GM19328 (cell line): ENCODE results near the gene CEP95.

Experiments
- ATAC-seq: cut with Tn5 transposase; IDR thresholded peaks from one replicate; pipeline ENCODE4 v1.9.1; 2021; ENCODE audit warnings: mild to moderate bottlenecking, moderate library complexity; ENCODE audit not compliant: unreplicated experiment

CEP95 gene

DNA sequence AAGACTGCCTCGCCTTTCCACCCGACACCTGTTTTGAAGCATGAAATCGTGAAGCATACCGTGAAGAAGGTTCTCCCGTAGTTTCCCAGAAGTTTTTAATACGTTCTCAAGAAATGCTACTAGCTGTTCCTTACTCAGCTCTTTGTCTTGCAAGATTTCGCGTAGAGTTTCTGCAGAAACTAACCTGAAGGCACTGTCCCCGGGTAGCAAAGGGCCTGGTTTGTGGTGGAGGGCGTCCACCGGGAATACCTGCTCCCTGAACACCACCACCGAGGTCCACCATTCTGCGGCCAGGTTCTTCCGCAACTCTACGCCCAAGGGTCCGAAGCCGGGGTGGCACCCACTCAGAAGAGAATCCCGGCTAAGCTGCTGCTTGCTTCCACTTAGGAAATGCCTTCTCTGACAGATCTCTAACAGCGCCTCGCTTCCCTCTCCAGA is 10.4 kb upstream of the CEP95 start:
- ATAC-seq: no peak

DNA sequence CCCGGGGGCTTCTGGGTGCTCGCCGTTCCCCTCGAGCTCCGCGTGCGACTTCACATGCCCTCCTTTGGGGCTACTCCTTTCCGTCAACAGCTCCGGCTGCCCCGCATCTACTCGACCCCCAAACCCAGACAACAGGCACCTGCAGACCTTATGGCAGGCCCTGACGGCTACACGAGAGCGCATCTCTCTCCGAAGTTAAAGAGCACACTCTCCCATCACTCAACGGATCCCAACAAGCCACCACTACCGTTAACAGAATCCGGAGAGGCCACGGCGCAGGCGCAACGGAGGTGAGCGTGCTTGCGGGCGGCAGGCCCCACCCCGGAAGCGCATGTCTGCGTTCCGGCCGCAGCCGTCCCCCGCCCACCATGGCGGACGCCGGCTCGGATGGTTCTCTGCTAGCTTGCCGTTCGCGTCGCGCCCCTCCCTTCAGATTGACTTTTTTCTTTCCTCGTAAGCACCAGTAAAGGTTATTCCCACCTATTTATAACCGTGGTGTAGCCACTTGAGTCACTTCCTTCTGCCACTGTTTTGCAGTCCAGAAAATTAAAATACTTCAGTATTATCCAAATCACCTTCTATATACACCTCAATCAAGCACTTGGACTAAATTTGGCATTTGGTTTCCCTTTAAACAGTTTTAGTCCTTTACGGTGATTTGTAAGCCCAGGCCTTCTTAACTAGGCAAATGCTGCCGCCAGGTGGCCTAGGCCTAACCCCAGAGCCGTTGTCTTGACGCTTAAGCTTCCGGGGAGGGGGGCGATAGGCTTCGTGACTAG is 9.8 kb upstream of the CEP95 start, which contains the start of gene POLG2:
Gene POLG2 (minus strand): TSS at position 269 of the 779 bp plus-strand sequence. CDS start 86 bp downstream, at position 183.
- peak; percentile 87 for ATAC-seq

DNA sequence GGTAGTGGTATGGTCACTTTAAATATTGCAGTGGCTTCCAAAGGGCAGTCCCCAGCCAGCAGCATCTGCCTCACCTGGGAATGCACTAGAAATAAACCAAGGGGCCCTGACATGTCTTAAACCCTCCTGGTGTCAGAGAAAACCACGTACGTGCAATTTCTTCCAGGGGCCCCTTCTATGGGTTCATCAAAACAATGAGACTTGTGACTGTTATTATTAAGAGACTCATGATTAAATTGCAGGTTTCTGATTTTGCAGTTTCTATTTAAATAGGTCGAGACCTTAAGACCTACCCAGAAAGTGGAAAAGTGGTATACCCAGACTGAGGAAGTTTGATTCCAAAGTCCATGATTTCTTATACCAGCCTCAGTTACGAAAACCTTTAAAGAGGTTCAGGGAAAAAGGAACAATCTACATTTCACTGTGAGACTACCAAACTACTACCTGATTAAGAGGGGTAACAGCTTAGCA is 9.2 kb upstream of the CEP95 start:
- ATAC-seq: no peak

DNA sequence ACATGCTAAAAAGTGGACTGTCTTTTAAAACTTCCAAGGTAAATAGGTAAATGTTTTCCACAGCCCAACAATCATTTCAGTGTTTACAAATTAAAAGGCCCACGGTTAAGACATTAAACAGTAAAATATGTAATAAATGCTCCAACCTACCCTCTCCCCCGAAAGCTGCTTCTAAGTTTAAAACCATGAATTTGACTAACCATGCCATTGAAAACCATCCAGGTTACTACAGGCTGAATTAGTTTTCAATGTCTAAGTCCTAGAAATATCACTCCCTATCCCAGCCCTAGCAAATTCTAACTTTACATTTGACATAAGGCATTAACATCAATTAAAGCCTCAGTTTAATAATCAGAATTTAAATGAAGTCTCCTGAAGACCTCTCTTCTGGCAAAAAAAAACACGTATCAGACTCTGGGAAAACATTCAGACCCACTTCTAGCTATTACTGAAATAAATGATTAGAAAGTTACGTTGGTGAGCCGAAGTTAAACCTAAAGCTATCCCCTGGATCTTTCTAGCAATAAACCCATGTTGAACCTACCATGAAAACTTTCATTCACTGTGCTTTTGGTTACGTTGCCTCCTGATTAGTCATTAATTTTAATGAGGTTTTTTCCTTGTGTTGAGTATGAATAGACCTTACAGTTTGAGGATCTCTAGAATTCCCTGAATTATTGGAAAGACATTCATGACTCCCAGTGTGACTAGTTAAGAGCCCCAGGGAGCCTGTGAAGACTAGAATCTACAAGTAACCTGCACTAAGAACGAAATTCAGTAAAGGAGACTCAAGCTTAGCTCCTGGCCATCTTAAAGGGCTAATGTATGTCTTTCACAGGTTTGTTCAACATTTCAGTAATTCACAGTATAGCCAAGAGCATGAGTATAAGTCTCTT is 8.2 kb upstream of the CEP95 start:
- ATAC-seq: no peak

DNA sequence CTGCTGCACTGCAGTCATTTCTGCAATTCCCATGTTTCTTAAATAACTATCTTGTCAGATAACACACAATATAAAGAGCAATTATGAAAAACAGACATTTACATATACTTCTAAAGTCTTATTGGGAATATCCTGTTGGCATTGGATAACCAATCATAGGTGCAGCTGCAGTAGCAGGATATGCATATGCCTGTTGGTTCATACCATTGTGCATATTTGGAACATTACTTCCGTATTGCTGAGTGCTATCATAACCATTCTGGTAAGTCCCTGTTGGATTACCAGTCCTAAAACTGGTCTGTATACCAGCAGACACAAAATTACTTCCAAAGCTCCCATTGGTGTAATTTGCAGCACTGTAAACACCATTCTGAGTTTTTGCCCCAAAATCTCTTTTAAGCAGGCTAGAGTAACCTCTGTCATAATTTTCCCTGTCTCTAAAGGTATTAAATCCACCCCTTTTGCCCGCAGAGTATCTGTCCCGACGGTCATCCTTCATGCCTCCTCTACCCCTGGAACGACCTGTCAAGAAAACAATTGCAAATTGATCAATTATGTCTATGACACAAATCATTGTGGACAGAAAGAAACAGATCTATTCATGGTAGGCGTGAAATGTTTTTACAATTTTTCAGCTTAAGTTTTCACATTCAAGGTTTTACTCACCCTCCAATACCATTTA is 6.8 kb upstream of the CEP95 start:
- ATAC-seq: no peak

DNA sequence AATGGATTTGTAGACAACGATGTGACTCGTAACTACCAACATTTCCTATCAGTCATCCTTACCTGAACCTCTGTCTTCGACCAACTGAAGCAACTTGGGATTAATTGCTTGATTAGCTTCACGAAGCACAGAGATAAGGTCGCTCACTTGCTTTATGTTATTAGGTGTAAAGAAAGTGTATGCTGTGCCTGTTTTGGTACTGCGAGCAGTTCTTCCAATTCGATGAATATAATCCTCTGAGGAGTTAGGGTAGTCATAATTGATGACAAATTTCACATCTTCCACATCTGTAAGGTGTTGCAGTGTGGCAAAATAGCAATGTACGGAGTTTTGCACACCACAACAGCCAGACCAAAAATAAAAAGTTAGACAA is 6.3 kb upstream of the CEP95 start:
- no peak for ATAC-seq

DNA sequence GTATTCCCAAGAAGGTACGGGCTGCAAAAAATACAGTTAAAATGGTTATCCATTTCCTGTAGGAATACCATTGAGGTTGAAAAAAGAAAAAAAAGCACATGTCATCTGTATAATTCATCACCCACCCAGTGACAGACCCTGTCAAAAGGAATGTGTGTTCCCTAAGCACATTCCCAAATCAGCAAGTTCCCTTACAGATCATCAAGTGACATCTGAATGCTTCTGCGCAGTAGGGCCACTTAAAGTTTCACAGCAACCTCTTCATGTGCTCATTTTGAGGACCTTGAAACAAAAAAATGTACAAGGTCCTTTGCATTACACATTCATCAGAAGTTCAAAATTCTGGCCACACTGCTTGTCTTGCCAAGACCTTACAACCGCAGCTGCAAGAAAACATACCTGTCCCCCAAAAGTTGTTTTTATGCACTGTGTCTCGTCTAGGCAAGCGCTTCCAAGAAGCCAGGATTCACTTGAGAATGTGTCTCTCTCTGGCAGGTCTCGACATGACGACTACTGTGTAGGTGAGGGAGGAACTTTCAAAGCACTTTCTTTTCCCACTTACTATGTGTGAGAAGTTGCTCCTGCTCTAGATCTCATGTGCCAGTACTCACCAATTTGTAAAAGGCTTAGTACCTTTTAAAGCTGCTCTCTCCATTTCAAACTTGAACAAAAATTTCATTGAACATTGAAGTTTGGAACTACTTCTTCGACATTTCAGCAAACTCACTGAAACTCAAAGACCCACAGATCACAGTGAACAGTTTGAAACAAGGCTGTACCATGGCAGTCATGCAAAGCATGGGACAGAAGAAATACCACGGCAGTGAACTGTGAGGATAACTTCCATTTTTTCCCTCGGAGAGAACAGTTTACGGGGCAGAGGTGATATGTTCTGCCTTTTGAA is 5.7 kb upstream of the CEP95 start:
- no peak for ATAC-seq

DNA sequence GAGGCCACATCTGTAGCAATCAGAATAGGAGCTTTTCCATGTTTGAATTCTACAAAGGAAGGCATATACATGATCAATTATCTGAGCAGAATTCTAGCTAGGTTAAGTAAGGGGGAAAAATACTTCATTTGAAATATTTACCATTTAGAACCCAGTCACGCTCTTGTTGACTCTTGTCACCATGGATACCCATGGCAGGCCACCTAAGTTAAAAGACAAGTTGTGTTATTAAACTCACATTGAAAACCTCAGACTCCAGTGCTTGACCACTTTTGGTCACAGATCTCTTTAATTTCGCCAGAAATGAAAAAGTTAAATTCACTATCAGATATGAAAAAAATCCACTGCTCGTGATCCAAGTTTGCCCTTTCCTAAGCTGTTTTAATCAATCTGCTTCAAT is 4.8 kb upstream of the CEP95 start:
- ATAC-seq: no peak

DNA sequence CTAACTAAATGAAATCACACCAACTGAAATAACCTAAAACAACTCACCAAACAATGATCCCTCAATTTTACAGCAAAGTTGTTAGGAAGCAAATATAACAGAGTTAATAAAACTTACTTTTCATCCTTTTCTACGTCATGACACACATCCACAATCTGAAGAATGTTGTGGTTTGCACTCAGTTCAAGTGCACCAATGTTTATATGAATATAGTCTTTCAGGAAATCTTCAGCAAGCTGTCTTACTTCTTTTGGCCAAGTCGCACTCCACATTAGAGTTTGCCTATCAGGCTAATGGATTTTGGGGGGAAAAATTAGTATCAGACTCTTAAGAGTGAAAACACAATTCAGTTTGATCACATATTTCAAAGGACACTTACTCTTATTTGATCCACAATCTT is 4.0 kb upstream of the CEP95 start:
- no peak for ATAC-seq

DNA sequence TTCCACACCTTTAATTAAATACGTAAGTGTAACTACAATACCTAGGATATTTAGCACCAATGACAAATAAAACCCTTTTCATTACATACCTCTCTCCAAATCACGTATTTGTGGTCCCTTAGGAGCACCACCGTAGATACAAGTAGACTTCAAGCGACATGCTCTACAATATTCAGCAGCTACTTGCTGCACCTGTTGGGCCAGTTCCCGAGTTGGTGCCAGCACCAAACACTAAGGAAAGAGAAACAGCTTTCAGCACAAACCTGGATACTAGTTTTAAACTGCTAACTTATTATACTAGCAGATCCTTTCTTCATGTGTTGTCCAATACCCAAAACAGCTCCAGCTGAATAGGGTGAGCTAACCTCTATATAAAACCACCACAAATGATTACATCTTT is 3.4 kb upstream of the CEP95 start:
- ATAC-seq: no peak

DNA sequence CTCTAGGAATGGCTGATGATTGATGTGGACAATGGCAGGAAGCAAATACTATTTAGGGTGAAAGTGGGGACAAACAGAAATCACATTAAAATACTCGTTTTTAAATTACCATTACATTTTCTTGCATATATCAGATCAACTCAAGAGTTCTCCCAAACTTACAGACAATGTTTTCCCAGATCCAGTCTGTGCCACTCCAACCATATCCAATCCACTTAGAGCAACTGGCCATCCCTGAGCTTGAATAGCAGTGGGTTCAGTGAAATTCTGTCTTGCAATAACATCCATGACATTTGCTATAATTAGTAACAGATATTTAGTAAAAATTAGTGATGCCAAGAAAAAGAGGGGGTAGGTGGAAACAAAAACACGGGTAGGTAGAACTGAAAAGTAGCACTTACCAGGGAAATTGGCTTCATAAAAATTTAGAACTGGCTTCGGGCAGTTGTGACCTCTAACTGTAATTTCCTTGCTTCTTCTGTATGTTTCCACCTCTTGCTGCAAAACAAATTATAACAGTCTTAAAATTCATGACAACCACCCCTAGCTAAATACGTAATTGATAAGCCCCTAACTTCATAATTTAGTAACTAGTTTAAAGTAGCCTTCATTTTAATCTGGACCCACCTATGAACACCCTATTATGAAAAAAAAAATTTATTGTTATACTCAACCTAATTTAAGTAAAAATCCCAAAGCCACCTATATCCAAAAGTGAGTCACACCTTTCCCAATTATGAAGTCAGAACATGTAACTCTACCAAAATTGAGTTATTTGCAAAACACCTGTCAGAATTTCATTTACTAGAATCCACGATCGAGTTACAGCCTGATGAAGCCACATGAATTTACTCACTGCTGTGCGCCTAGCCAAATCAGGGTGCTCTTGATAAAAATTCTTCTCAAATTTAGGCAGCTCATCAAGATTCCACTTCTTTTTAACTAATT is 2.7 kb upstream of the CEP95 start:
- no peak for ATAC-seq

DNA sequence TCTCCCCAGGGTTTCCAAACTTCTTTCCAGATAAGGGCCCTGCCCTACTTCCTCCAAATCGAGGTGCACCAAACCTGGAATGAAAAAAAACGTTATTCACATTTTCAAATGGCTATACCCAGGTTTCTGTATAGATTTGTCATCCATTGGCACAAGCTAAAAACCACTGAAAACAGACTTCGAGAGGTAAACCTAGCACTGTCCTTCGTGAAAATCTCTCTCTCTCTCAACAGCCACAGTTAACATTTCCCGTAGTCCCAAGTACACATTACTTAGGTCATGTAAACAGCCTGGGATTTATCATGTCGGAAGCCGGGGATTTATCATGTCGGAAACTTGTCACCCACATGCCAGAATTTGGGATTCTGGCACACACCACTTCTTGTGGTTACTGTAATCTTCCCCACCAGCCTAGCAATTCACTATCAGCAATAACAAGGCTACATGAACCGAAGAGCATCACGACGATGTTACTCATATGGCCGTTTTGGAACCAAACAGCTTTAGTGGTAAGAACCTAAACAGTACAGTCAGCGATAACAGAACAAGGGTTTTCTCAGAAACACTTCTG is 1.9 kb upstream of the CEP95 start:
- ATAC-seq: no peak

DNA sequence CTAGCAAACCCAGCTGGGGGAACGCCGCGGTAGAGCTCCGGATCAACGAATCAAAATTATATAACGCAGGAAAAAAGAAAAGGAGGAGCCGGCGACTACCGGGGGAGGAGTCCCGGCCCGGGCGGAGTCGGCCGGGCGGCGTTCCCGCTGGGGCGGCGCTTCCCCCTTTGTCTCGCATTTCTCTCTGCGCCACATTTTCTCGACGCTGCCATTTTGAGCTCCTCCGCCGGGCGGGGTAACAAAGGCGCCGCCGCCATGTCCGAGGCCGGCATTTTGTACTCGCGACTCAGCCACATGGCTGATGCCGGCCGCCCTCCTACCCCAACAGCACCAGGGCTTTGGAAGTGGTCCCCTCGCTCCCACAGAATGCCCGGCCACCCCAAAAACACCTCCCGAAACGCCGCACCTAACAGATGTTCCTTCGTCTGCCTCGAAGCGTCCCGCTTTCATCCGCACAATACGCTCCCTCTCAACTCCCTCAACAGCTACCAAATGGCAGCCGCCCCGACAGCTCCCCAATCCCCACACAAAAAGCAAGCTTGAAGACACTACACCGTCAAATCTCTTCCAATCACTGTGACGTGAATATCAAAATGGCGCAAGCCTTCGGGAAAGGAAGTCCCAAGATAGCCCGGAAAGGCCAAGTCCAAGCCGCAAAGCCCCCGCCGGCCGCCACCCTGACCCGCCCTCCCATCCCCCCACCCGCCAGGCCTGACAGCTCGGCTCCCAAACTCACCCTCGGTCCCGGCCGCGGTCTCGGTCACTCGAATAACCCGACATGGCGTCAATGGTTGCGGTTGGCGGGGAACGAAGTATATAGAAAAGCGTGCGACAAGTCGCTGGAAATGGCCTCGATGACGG is 1.2 kb upstream of the CEP95 start:
- ATAC-seq: no peak

DNA sequence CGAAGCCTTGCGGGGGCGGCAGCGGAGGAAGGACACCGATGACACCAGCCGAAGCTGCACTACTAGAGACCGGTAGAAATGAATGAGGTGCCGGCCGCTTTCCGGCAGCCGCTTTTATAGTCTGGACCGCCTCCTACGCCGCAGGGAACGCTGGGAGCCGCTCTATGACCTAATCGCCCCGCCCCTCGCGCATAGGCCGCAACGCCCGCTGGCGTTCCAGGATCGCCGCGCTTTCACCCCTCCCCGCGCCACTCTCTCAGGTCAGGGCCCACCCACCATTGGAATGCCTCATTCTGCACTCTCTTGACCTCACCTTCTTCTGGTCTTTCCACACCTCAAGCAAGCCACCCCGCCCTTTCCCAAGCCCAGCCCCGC is 589 bp upstream of the CEP95 start, which contains the start of gene DDX5:
Gene DDX5 (minus strand): TSS at position 89 of the 375 bp plus-strand sequence. CDS start 170 bp downstream, outside the sequence.
- ATAC-seq: peak; percentile 58

DNA sequence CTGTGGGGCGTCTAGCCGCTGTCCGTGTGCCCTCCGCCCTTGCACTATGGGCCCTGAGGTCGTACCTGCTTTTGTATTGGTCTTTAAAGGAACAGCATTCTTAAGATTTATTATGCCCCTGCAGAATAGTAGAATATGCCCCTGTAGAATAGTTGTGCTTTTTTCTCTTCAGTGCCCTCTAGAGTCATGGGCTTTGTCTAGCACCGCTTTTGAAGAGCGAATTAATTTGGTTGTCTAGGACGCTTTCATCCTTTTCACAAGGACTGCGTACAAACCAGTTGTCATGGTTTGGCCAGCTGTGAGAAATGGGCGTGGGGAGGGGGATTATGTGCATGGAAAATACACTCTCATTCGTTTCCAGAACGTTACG is 621 bp downstream of the CEP95 start:
- ATAC-seq: no peak

DNA sequence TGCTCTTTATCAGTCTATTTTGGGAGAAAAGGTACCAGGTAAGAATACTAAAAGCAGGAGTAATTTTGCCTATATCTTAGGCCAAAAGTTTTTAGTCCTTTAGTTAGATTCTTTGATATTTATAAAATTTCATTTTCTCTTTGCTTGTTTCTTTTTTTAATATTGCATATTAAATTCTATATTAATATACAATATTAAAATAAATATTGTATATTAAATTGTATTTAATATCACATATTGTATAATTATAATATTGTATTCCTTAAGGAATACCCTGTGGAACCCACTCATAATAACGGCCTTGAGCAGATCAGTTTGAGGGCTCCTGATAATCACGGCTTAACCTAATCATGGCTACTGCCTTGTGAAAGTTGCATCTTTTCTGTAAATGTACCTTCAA is 1.9 kb downstream of the CEP95 start:
- ATAC-seq: no peak

DNA sequence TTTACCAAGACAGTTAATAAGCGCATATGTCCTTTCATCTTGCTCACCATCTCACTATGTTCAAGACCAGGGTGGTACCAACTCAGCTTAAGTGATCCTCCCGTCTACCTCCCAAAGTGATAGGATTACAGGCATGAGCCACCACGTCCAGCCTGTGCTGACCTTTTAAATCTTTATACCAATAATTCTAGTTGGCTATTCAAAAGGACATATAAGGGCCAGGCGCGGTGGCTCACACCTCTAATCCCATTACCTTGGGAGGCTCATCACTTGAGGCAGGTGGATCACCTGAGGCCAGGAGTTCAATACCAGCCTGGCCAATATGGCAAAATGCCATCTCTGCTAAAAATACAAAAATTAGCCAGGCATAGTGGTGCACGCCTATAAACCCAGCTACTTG is 2.4 kb downstream of the CEP95 start:
- ATAC-seq: no peak

DNA sequence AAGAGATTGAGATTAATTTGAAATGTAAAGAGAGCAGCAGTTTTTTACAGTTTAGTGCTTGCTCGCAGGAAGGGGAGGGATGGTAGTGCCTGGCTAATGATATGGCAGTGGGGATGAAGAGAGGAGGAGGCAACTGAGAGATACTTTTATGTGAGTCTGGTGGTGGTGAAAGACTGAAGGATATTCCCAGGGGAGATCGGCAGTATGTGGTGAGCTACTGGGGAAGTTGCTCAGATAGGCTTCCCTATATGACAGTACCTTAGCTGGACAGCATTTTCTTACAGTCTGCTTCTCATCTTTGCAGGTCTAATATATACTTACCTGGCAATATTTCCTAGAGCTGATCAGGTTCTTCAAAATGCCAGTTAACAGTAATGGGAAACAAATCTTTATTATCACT is 8.6 kb downstream of the CEP95 start:
- no peak for ATAC-seq
